MCF 10A (cell line): ENCODE data around the gene TMEM117. TPM values are rescaled to one million over a fixed set of nuclear protein-coding genes. Genes with fewer than 3 reads are reported as not detected.

Experiments
- BruUV-seq: library from RNA; stranded (reverse); fragments of 400-500 nt; replicated peaks from 2 replicates; lab custom pipeline; 2021; lab: Mats Ljungman, UMichigan
- CTCF ChIA-PET: fragments of 300-600 bp; sonication (Branson Sonifier 250); formaldehyde crosslinking; extraction: SDS; loops from one replicate; lab custom pipeline; 2021; ENCODE audit warnings: antibody characterized with exemption, inconsistent platforms; lab: Yijun Ruan, JAX
- POLR2A ChIA-PET: fragments of 300-600, 350-650 bp; sonication (Branson Sonifier 250); formaldehyde crosslinking; extraction: SDS; loops from one replicate; lab custom pipeline; 2020; ENCODE audit warnings: antibody characterized with exemption, inconsistent platforms; lab: Yijun Ruan, JAX
- DNase-seq: peaks from one replicate; pipeline ENCODE4 v3.0.0-alpha.2; 2018; ENCODE audit not compliant: unreplicated experiment
- H3K27ac Mint-ChIP-seq: one replicate; pipeline ENCODE4 v1.8.0; 2022; ENCODE audit warnings: mild to moderate bottlenecking, low read depth, mixed read lengths; ENCODE audit not compliant: unreplicated experiment
- H3K27me3 Mint-ChIP-seq: one replicate; pipeline ENCODE4 v1.8.0; 2022; ENCODE audit warnings: mixed read lengths; ENCODE audit not compliant: insufficient read depth, unreplicated experiment
- H3K36me3 Mint-ChIP-seq: one replicate; pipeline ENCODE4 v1.8.0; 2022; ENCODE audit warnings: mild to moderate bottlenecking, moderate library complexity, mixed read lengths; ENCODE audit not compliant: insufficient read depth, unreplicated experiment
- H3K4me1 Mint-ChIP-seq: one replicate; pipeline ENCODE4 v1.8.0; 2022; ENCODE audit warnings: mixed read lengths; ENCODE audit not compliant: insufficient read depth, unreplicated experiment
- H3K4me3 Mint-ChIP-seq: one replicate; pipeline ENCODE4 v1.8.0; 2022; ENCODE audit warnings: mild to moderate bottlenecking, moderate library complexity, mixed read lengths; ENCODE audit not compliant: unreplicated experiment
- H3K9me3 Mint-ChIP-seq: one replicate; pipeline ENCODE4 v1.8.0; 2022; ENCODE audit warnings: mixed read lengths; ENCODE audit not compliant: unreplicated experiment
- CTCF ChIP-seq: fragments of 200-600 bp; IDR thresholded peaks from one replicate; pipeline ENCODE4 v1.8.0; 2022; ENCODE audit warnings: antibody characterized with exemption, mild to moderate bottlenecking; ENCODE audit not compliant: unreplicated experiment
- intact Hi-C: fragments of 100-400 bp; cut with micrococcal nuclease; formaldehyde crosslinking; loops from 2 replicates; pipeline ENCODE4 v1.14.1; 2022
- total RNA-seq: library from RNA; stranded (reverse); gene quantifications from 2 replicates; pipeline ENCODE4 v1.2.3, GENCODE V29; 2022

The TMEM117 gene
- total RNA-seq, 1 experiment from 2014 or later, result 3.2 TPM

DNA sequence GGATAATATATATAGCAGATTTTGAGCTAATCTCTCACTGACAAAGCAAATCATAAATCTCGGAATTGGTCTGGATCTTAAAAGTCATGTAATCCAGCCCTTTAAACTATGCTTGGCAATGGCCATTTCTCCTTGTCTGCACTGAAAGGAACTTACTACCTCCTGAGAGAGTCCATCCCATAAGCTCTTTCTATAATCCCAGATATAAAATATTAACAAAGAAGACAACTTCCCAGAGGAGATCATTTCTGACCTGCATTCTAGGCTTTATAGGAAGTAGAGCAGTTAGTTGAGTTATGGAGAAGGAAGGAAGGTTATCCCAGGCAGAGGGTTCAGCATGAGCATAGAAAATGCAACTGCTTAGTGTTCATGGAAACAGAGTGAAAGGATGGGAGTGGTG is 99.7 kb downstream of the TMEM117 start:
- H3K27ac Mint-ChIP-seq, result no peak overlapping the region
- BruUV-seq, result no TSS peak
- intact Hi-C loops, result no loop called here
- POLR2A ChIA-PET, result no interaction called here
- no peaks in the 10 kb centered on the region for H3K36me3 Mint-ChIP-seq
- no peak for DNase-seq
- H3K27me3 Mint-ChIP-seq, result no peaks in the 10 kb centered on the region
- H3K4me1 Mint-ChIP-seq, result no peaks in the 10 kb centered on the region
- no peak for TF ChIP-seq CTCF
- CTCF ChIA-PET, result interaction anchor here (0.8 kb wide), 1 partner anchor 1013 kb away, joined by 3 read pairs; no protein-coding TSS in a partner anchor
- no peak overlapping the region for H3K4me3 Mint-ChIP-seq
- H3K9me3 Mint-ChIP-seq, result peaks cover 7% of the 10 kb centered on the region

DNA sequence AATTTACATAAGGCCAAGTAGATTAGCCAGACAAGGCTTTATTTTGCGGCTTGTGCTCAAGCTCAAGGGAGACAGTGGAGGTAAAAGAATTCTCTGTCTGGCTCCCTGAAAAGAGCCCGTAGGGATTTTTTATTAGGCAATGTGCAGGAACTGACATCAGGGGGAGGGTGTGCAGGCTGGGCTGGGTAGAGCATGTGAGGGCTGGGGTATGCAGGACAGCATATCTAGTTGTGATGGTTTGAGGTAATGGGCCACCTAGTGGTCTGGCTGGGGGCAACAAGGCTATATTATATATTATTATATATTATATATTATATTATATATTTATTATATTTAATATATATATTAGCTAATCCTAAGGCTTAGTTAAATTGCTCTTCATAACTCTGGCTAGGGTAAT is 102.1 kb downstream of the TMEM117 start:
- no TSS peak for BruUV-seq
- peak; percentile 6 for DNase-seq
- Mint-ChIP-seq H3K27me3 (no peaks in the 10 kb centered on the region), H3K9me3 (no peaks in the 10 kb centered on the region), H3K4me3 (no peak overlapping the region), H3K4me1 (no peaks in the 10 kb centered on the region), H3K27ac (no peak overlapping the region), H3K36me3 (no peaks in the 10 kb centered on the region)
- peak; percentile 24 for TF ChIP-seq CTCF
- CTCF ChIA-PET, result no interaction called here
- POLR2A ChIA-PET, result no interaction called here
- intact Hi-C loops, result loop anchor here (1.0 kb wide), 1 partner anchor 179 kb away; no protein-coding TSS in a partner anchor

GRCh38 chr12:43942379-43942778 is 106.5 kb downstream of the TMEM117 start:
- no TSS peak for BruUV-seq

DNA sequence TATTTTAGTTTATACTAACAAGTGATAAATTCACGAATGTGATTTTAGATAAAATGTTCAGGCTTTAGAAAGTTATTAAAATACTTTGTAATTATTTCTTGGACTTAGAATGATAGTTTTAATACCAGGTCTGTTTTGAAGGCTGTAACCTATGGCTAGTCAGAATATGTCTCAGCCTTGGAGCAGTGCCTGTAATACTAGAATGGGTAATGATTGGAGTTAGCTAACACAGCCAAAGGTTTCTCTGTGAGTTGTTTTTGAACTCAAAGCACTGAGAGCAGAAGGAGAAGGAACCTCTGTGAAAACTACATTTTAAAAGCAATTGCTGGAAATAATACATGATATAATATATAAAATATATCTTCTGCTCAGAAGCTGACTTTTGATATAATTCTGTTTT is 110.1 kb downstream of the TMEM117 start:
- Mint-ChIP-seq H3K4me1 (no peaks in the 10 kb centered on the region), H3K4me3 (no peak overlapping the region), H3K27ac (no peak overlapping the region), H3K27me3 (no peaks in the 10 kb centered on the region), H3K9me3 (no peaks in the 10 kb centered on the region), H3K36me3 (no peaks in the 10 kb centered on the region)
- ChIA-PET POLR2A (no interaction called here), CTCF (interaction anchor here (0.5 kb wide), 1 partner anchor 31 kb away, joined by 4 read pairs; no protein-coding TSS in a partner anchor)
- intact Hi-C loops, result no loop called here
- no peak for DNase-seq
- no TSS peak for BruUV-seq
- no peak for TF ChIP-seq CTCF

More at GRCh38 chr12:43942379-43942778, 106.5 kb downstream of the TMEM117 start:
- no peak overlapping the region for H3K4me3 Mint-ChIP-seq
- DNase-seq, result no peak
- no peak overlapping the region for H3K27ac Mint-ChIP-seq
- CTCF ChIA-PET, result no interaction called here
- no peak for TF ChIP-seq CTCF
- H3K27me3 Mint-ChIP-seq, result no peaks in the 10 kb centered on the region
- intact Hi-C loops, result no loop called here
- H3K9me3 Mint-ChIP-seq, result no peaks in the 10 kb centered on the region
- H3K4me1 Mint-ChIP-seq, result no peaks in the 10 kb centered on the region
- POLR2A ChIA-PET, result no interaction called here
- no peaks in the 10 kb centered on the region for H3K36me3 Mint-ChIP-seq
